HG03571 (cell line): ENCODE measurements around the gene DLEC1.

ENCODE experiments used
- ATAC-seq: cut with Tn5 transposase; IDR thresholded peaks from one replicate; pipeline ENCODE4 v1.9.1; 2021; ENCODE audit not compliant: unreplicated experiment

The DLEC1 gene

DNA sequence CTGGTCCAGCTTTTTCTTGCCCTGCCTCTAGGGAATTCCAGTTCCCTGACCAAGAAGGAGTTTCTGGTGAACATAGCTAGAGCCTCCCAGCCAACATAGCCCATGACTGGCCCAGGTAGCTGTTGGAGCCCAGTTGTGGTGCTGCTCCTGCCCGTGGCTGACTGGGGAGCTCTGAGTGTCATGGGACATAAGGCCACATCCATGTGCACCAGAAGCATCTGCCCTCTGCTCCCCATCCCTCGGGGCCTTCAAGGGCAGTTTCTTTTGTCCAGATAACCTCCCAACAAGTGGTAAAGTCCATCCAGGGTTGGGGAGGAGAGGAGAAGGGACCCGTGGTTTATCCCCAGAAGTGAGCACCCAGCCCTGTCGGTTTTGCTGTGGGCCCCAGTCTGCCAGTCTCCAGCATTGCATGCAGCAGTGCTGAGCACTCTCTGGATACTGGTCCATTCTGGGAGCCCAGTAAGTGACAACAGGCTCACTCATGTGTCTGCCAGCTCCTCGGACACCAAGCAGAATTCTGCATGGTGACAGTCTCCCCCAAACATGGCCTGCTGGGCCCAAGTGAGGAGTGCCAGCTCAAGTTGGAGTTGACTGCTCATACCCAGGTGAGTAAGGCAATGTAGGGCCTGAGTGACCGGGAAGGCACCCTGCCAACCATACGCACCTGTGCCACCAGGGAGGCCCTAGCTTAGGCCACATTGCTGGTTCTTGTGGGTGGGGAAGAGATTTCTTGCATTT is 69.1 kb downstream of the DLEC1 start:
- no peak for ATAC-seq

DNA sequence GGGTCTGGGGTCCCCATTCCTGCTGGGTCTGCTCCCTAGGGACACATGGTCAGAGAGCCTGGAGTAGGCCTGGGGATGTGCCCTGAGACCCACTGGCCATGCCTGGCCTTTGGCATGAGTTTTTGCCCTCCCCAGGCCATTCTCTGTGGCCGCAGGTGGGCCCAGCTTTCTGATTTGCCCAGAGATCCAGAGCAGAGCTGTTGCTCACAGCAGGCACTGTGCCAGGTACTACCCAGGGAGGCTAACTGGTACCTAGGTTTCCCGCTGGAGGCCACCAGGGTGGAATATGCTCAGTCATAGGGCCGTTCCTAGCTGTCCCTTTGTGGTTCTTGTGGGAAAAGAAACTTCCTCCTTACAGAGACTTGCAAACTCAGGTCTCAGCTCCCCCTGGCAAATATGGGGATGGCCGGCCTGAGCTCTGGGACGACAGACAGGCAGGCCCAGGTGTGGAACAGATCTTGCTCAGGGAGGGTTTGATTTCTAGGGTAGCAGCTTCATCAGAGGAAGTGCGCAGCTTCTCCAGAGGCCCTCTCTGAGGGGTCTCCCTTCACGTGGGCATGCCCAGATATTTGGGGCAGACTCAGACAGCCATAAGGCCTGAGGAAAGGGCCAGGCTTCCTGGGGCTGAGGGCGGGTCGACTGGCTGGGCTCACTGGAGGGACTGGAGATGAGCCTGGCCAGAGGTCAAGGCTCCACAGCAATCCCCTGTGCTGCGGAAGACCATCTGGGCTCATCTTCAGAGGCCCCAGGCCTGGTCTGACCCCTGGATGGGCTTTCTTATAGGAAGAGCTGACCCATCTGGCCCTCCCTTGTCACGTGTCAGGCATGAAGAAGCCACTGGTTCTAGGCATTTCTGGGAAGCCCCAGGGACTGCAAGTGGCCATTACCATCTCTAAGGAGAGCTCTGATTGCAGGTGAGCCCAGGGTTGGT is 69.9 kb downstream of the DLEC1 start:
- ATAC-seq = no peak

DNA sequence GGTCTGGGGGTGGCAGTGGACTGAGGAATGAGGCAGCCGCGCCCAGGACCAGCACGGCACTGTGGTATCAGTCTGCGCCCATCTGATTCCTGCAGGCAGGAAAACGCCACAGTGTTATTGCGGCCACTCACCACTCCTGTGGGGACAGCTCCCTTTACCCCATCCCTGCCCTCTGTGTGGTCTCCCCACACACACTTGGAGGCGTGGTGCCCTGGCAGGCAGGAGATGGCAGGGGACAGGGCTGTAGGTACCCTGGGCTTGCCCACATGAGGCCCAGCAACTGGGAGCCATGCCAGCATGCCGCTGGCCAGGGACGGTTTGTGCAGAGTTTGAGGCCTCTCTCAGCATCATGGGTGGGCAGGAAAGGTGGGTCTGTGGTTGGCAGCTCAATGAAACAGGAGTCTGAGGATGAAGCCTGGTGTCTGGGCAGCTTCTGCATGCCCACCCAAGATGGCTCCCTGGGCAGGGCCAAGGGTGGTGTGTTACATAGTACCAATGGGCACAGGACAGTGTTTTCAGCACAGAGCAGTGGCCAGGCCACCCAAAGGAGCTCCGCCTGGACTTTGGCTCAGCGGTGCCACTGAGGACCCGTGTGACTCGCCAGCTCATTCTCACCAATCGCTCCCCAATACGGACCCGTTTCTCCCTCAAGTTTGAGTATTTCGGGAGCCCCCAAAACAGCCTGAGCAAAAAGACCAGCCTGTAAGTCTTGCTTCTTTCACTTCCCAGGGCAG is 70.7 kb downstream of the DLEC1 start:
- ATAC-seq = no peak

DNA sequence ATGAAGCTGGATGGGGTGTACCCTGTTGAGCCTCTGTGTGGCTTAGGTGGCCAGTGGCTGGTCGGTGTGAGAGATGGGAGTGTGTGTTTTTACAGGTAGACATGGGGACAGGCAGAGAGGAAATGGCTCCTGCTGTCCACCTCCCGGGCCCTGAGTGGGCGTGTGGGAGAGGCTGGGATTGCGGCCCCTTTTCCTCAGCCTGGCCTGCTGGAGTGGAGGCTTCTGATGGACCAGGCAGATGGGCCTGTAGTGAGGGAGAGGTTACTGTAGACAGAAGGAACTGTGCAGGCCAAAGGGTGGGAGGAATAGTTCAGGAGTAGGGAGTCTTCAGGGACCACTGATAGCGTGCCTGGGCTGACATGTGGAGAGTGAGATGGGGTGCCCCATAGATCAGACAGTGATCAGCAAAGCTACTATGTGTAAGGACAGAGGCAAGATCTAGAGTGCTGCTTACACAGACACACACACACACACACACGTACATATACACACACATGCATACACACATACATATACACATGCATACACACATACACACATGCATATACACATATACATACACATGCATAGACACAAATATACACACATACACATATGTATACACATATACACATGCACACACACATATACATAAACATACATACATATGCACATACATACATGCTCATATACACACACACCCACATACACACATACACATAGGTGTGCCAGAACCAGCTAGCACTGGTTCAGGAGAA is 71.5 kb downstream of the DLEC1 start:
- ATAC-seq = no peak

GRCh38 chr3:38111201-38111600 is 72.2 kb downstream of the DLEC1 start:
- no peak for ATAC-seq

- ATAC-seq = no peak
Measured at GRCh38 chr3:38111696-38112377, 72.8 kb downstream of the DLEC1 start.

GRCh38 chr3:38112378-38112761 is 73.4 kb downstream of the DLEC1 start:
- ATAC-seq = no peak

GRCh38 chr3:38114052-38114874 is 75.3 kb downstream of the DLEC1 start:
- no peak for ATAC-seq

GRCh38 chr3:38114875-38115644 is 76.1 kb downstream of the DLEC1 start:
- ATAC-seq = no peak

DNA sequence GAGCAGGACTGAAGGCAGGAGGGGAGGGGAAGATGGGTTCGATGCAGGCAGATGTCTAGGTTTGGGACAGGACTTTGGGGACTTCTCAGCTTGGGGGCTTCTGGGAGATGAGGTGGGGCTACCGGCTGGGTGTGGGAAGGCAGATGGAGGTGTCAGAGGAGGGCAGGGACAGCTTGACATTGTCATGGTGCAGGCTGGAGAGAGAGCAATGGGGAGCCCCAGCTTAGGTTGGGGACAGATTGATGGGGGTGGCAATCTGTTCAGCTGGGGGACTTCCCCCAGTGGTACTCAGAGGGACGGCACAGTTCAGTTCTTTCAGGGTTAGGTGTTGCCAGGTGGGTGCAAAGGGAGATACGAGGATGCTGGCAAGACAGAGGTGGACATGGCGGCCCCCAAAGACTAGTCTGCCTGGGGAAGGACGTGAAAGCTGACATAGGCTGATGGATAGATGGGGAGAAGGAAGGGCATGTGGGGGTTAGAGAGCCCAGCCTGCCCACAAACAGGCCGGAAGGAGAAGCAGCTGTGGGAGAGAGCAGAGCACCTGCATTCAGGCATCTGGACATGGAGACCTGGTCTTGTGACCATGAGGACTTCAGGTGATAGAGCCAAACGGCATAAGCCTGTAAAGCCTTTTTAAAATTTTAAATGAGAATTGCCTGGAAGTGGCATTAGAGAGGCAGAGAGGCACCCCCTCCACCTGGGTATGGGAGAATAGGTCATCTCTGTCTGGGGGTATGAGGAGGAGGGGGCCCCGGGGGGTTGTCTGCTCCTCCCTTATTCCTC is 76.8 kb downstream of the DLEC1 start:
- no peak for ATAC-seq

- no peak for ATAC-seq
Measured at GRCh38 chr3:38116471-38117162, 77.6 kb downstream of the DLEC1 start.

DNA sequence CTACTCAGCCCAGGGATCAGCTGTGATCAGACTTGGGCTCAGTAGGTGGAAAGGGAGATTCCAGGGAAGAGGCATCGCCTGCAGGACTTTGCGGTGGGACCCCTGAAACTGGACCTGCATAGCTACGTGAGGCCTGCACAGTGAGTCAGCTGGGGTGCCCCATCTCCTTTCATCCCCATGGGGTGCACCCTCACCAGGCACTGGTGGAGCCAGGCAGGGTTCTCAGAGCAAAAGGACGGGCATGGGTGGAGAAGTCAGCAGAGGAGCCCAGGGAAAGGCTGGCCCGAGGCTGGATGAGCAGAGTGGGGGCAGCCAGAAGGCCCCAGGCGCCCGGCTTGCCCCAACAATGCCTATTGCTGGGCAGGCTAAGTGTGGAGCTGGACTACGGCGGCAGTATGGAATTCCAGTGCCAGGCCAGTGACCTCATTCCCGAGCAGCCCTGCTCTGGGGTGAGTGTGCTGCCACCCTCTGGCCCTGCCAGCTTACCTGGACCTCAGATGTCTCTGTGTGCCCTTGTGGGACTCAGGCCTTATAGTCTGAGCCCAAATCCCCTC is 78.2 kb downstream of the DLEC1 start:
- ATAC-seq = no peak

- peak; percentile 60 for ATAC-seq
Measured at GRCh38 chr3:38117748-38118420, 78.9 kb downstream of the DLEC1 start.

DNA sequence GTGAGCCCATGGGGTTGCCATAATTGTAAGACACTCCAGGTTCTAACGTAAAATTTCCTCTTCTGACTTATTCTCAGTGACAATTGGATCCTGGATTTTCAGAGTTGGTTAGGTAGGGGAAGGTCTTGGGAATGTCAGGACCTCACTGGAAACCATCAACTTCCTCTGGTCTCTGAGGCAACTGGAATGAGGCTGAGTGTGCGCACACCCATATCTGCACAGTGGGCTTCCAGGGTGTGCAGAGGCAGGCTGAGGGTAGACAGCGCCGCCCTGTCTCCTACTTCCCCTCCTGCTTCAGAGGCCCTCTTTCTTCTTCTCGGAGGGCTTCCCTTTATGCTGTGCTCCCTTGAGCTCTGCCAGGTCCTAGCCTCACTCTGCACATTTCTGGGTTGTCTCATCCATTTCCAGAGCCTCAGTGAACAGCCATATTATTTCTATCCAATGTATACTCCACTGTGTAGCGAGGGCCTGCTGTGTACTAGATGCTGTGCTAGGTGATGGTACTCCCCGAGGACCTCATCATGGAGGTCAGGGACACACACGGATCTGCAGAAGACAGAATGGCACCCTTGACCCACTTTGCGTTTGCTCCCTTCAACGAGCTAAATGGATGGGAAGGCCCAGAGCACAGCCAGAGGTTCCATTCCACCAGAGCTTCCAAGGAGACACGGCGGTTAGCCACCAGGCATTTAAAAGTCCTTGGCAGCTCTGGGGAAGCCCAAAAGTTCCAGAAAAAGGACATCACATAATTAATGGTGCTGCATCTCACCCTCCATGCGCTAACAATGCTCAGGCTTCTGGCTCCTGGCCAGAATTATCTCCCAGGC is 79.6 kb downstream of the DLEC1 start:
- ATAC-seq = no peak

DNA sequence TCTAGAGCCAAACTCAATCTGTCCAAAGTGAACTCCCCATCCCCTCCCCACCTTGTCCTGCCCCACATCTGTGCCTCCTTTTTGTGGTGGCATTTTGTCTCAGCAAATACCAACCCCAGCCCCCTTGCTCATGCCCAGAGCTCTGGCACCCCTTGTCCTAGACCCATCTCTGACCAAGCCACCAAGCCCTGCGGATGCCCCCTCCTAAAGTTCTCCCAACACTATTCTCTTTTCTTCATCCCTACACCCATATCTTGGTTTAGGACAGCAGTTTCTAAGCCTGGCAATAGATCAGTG is 80.2 kb downstream of the DLEC1 start:
- ATAC-seq = no peak
